Neural cell (in vitro differentiated cells): Measurements from ENCODE around the gene BBS12.

ENCODE experiments used
- EP300 ChIP-seq: fragments of 450-650 bp; conservative IDR thresholded peaks from 2 replicates; pipeline ENCODE4 v1.6.1; 2014; ENCODE audit warnings: antibody characterized with exemption, mild to moderate bottlenecking, moderate library complexity; ENCODE audit not compliant: poor library complexity, severe bottlenecking
- EZH2 ChIP-seq: fragments of 200-600, 300-800 bp; shearing (Covaris generic), sonication (generic); IDR thresholded peaks from 2 replicates; pipeline ENCODE4 v1.6.1; 2014; ENCODE audit warnings: antibody characterized with exemption, low read length, borderline replicate concordance, mild to moderate bottlenecking; ENCODE audit not compliant: insufficient read depth, poor library complexity, severe bottlenecking
- MXI1 ChIP-seq: fragments of 450-650 bp; conservative IDR thresholded peaks from 2 replicates; pipeline ENCODE4 v1.6.1; 2014; ENCODE audit warnings: antibody characterized with exemption, mild to moderate bottlenecking; ENCODE audit not compliant: poor library complexity, severe bottlenecking
- POLR2AphosphoS5 ChIP-seq: IDR thresholded peaks from 2 replicates; pipeline ENCODE4 v1.6.1; 2012
- RAD21 ChIP-seq: fragments of 450-650 bp; conservative IDR thresholded peaks from 2 replicates; pipeline ENCODE4 v1.6.1; 2014; ENCODE audit warnings: antibody characterized with exemption, mild to moderate bottlenecking, moderate library complexity
- SMC3 ChIP-seq: fragments of 450-650 bp; conservative IDR thresholded peaks from 2 replicates; pipeline ENCODE4 v1.6.1; 2014; ENCODE audit warnings: antibody characterized with exemption, mild to moderate bottlenecking, moderate library complexity; ENCODE audit not compliant: poor library complexity
- TAF1 ChIP-seq: IDR thresholded peaks from 2 replicates; pipeline ENCODE4 v1.6.1; 2012; ENCODE audit warnings: low read depth
- TF ChIP-seq, protein P1 (sequence below): IDR thresholded peaks from 2 replicates; pipeline ENCODE4 v1.6.1; 2012; ENCODE audit warnings: borderline replicate concordance
- TF ChIP-seq, protein P2 (sequence below): fragments of 450-650 bp; IDR thresholded peaks from 2 replicates; pipeline ENCODE4 v1.5.1; 2014; ENCODE audit warnings: antibody characterized with exemption, mild to moderate bottlenecking, moderate library complexity; ENCODE audit not compliant: poor library complexity, severe bottlenecking

GRCh38 chr4:122788935-122789334, 56.4 kb downstream of the BBS12 start:
- TF ChIP-seq, protein P1, sequence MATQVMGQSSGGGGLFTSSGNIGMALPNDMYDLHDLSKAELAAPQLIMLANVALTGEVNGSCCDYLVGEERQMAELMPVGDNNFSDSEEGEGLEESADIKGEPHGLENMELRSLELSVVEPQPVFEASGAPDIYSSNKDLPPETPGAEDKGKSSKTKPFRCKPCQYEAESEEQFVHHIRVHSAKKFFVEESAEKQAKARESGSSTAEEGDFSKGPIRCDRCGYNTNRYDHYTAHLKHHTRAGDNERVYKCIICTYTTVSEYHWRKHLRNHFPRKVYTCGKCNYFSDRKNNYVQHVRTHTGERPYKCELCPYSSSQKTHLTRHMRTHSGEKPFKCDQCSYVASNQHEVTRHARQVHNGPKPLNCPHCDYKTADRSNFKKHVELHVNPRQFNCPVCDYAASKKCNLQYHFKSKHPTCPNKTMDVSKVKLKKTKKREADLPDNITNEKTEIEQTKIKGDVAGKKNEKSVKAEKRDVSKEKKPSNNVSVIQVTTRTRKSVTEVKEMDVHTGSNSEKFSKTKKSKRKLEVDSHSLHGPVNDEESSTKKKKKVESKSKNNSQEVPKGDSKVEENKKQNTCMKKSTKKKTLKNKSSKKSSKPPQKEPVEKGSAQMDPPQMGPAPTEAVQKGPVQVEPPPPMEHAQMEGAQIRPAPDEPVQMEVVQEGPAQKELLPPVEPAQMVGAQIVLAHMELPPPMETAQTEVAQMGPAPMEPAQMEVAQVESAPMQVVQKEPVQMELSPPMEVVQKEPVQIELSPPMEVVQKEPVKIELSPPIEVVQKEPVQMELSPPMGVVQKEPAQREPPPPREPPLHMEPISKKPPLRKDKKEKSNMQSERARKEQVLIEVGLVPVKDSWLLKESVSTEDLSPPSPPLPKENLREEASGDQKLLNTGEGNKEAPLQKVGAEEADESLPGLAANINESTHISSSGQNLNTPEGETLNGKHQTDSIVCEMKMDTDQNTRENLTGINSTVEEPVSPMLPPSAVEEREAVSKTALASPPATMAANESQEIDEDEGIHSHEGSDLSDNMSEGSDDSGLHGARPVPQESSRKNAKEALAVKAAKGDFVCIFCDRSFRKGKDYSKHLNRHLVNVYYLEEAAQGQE: no peak
- TF ChIP-seq POLR2AphosphoS5 (no peak), MXI1 (no peak), EZH2 (no peak), RAD21 (no peak), TAF1 (no peak), EP300 (no peak), SMC3 (no peak)
- TF ChIP-seq, protein P2, sequence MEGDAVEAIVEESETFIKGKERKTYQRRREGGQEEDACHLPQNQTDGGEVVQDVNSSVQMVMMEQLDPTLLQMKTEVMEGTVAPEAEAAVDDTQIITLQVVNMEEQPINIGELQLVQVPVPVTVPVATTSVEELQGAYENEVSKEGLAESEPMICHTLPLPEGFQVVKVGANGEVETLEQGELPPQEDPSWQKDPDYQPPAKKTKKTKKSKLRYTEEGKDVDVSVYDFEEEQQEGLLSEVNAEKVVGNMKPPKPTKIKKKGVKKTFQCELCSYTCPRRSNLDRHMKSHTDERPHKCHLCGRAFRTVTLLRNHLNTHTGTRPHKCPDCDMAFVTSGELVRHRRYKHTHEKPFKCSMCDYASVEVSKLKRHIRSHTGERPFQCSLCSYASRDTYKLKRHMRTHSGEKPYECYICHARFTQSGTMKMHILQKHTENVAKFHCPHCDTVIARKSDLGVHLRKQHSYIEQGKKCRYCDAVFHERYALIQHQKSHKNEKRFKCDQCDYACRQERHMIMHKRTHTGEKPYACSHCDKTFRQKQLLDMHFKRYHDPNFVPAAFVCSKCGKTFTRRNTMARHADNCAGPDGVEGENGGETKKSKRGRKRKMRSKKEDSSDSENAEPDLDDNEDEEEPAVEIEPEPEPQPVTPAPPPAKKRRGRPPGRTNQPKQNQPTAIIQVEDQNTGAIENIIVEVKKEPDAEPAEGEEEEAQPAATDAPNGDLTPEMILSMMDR: no peak
